Skeletal muscle satellite cell (primary cell): ENCODE data around the gene WAC.

ENCODE experiments used
- H3K27me3 ChIP-seq: 2 replicates; pipeline ENCODE4 v1.7.0; 2013; ENCODE audit warnings: low read length; ENCODE audit not compliant: control insufficient read depth, insufficient read depth
- H3K36me3 ChIP-seq: 2 replicates; pipeline ENCODE4 v1.7.0; 2013; ENCODE audit warnings: mild to moderate bottlenecking, control low read depth, low read length; ENCODE audit not compliant: insufficient read depth
- H3K4me1 ChIP-seq: 2 replicates; pipeline ENCODE4 v1.7.0; 2013; ENCODE audit warnings: low read length; ENCODE audit not compliant: control insufficient read depth, insufficient read depth
- H3K4me2 ChIP-seq: 2 replicates; pipeline ENCODE4 v1.7.0; 2013; ENCODE audit warnings: mild to moderate bottlenecking, low read length
- H3K4me3 ChIP-seq: 2 replicates; pipeline ENCODE4 v1.7.0; 2013; ENCODE audit warnings: low read length
- H3K9ac ChIP-seq: 2 replicates; pipeline ENCODE4 v1.7.0; 2013; ENCODE audit warnings: mild to moderate bottlenecking, low read depth, low read length, moderate library complexity
- H3K9me3 ChIP-seq: replicated peaks from 2 replicates; pipeline ENCODE4 v1.7.0; 2013; ENCODE audit warnings: mild to moderate bottlenecking, control low read depth, low read length

Gene WAC

DNA sequence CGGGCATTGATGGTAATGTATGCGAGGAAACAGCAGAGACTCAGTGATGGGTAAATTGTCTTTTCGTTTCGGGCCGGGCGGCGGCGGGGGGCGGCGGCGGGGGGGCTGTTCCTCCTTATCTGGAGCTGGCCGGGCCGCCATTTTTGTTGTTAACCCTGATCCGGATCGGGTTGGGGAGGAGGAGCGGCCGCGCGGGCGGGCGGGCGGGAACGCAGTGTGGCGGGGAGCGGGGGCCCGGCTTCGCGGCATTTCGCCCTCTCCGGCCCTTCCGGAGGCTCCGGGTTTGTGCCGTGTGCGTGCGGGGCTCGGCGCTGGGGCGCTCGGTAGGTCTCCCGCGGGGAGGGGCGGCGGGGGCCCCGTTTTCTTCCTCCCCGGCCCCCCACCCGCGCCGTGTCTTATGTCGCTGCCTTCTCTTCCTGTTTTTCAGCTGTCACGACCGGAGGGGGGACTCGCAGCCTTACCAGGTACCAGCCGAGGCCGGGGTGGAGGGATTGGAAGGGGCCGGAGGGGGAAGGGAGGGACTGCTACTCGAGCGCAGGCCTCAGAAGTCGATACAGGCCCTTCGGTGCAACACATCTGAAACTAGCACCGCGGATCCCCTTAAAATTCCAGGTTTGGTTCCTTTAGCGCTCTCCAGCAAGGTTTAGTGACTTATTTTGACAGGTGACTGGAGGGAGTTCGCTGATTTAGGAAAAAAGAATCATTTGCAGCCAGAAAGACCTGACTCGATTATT is 820 bp downstream of the WAC start:
- peaks cover 40% of the 10 kb centered on the region for H3K36me3 ChIP-seq
- H3K9me3 ChIP-seq: no peaks in the 10 kb centered on the region
- H3K4me2 ChIP-seq: peak overlapping the region; percentile 87
- H3K27me3 ChIP-seq: no peaks in the 10 kb centered on the region
- H3K9ac ChIP-seq: peak overlapping the region; percentile 100
- peak overlapping the region; percentile 98 for H3K4me3 ChIP-seq
- H3K4me1 ChIP-seq: peaks cover 20% of the 10 kb centered on the region

DNA sequence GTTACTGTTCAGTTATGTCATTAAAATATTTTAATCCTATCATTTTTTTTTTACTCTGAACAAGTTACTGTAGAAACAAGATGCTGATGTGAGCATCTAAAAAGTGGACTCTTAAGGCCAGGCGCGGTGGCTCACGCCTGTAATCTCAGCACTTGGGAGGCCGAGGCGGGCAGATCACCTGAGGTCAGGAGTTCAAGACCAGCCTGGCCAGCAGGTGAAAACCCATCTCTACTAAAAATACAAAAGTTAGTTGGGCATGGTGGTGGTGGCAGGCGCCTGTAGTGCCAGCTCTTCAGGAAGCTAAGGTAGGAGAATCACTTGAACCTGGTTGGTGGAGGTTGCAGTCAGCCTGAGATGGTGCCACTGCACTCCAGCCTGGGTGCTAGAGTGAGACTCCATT is 2.9 kb downstream of the WAC start:
- Histone ChIP-seq H3K27me3 (no peaks in the 10 kb centered on the region), H3K4me3 (no peak overlapping the region), H3K4me2 (no peak overlapping the region), H3K4me1 (peaks cover 20% of the 10 kb centered on the region), H3K9ac (peak overlapping the region; percentile 100), H3K36me3 (peaks cover 62% of the 10 kb centered on the region), H3K9me3 (no peaks in the 10 kb centered on the region)

DNA sequence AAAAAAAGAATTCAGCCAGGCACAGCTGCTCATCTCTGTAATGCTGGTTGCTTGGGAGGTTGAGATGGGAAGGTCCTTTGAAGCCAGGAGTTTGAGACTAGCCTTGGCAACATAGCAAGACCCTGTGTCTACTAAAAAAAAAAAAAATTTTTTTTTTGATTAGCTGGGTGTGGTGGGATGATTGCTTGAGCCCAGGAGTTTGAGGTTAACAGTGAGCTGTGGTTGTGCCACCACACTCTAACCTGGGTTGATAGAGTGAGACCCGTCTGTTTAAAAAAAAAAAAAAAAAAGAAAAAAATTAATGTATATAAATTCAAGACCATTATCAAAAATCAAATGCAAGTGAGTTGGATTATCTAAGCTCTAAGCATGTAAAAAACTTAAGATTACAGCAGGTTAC is 5.7 kb downstream of the WAC start:
- Histone ChIP-seq H3K9ac (no peak overlapping the region), H3K4me2 (no peak overlapping the region), H3K4me3 (no peak overlapping the region), H3K36me3 (peaks cover 87% of the 10 kb centered on the region), H3K4me1 (peaks cover 11% of the 10 kb centered on the region), H3K27me3 (no peaks in the 10 kb centered on the region), H3K9me3 (no peaks in the 10 kb centered on the region)

DNA sequence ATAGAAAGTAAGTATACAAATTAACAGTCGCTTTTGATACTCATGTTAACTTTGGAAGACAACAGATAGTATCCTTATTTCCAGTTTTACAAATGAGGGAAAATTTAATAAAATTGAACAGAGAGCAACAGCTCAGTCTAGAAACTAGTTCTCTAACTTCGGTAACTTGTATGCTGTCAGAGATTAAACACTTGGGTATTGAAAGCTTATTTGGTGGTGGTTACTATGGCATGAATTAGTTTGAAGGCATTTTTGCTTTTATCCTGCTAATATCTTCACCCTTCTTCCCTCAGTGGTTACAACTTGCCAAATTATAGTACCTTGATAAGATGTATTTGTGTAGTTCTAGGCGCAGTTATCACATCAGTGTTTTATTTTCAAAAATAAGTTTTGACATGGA is 7.2 kb downstream of the WAC start:
- H3K4me1 ChIP-seq: peaks cover 4% of the 10 kb centered on the region
- H3K4me2 ChIP-seq: no peak overlapping the region
- no peak overlapping the region for H3K4me3 ChIP-seq
- H3K36me3 ChIP-seq: peaks cover 93% of the 10 kb centered on the region
- no peaks in the 10 kb centered on the region for H3K27me3 ChIP-seq
- H3K9me3 ChIP-seq: no peaks in the 10 kb centered on the region
- no peak overlapping the region for H3K9ac ChIP-seq

DNA sequence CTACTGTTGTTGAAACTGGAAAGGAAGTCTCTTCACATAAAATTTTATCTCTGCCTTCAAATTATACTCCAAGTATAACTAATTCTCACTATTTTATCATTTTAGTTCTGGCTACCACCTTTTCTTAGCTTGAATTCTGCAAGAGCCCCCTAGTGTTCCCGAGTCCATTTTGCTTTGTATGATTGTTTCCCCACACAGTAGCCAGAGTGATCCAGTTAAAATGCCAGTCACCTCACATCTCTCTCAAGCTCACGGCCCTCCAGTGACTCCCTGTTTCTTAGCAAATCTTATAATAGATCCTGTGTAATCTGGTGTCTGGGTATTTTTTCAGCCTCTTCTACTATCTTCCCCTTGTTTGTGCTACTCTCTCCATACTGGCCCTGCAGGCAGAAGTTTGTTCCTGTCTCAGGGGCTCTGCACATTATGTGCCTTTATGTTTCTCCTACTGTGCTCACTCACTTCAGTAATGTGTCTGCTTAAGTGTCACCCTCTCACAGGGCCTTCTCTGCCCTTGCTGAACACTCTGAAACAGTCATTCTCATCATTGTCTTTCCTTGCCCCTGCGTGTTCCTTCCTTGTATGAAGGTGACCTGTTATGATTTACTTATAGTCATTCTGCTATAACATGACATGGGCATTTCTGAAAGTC is 8.9 kb downstream of the WAC start:
- Histone ChIP-seq H3K27me3 (no peaks in the 10 kb centered on the region), H3K9ac (no peak overlapping the region), H3K36me3 (peaks cover 84% of the 10 kb centered on the region), H3K4me1 (no peaks in the 10 kb centered on the region), H3K4me3 (no peak overlapping the region), H3K9me3 (no peaks in the 10 kb centered on the region), H3K4me2 (no peak overlapping the region)

DNA sequence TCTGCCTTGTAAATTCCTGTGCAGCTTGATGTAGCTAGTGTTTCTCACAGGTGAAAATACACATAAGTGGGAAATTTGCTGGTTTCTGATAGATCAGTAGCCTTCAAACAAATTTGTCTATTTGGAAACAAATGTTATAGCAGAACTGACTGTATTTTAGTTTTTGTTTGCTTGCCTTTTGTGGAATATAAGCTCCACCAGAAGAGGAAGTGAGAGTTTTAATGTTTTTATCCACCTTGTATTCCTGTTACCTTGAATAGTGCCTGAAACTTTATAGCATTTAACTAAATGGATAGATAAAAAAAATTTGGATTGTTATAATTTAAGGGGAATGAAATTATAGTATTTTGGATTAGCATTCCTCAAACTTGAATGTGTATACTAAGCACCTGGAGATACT is 9.8 kb downstream of the WAC start:
- Histone ChIP-seq H3K9ac (no peak overlapping the region), H3K4me2 (no peak overlapping the region), H3K4me1 (no peaks in the 10 kb centered on the region), H3K27me3 (no peaks in the 10 kb centered on the region), H3K9me3 (no peaks in the 10 kb centered on the region), H3K4me3 (no peak overlapping the region), H3K36me3 (peaks cover 75% of the 10 kb centered on the region)

DNA sequence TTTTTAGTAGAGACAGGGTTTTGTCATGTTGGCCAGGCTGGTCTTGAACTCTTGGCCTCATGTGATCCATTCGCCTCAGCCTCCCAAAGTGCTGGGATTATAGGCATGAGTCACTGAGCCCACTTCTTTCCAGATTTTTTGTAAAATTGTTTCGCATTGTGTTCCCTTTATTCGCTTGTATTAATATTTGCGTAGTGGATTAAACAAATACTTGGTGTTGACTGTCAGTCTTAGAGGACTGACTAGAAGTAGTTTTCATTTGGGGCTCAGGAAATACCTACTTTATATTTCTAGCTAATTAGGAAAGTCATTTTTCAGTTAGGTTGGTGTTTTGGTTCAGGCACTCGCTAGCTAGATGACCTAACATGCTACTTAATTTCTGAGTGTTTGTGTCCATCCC is 11.1 kb downstream of the WAC start:
- no peak overlapping the region for H3K9ac ChIP-seq
- no peaks in the 10 kb centered on the region for H3K27me3 ChIP-seq
- H3K4me3 ChIP-seq: no peak overlapping the region
- H3K9me3 ChIP-seq: no peaks in the 10 kb centered on the region
- no peaks in the 10 kb centered on the region for H3K4me1 ChIP-seq
- no peak overlapping the region for H3K4me2 ChIP-seq
- peaks cover 75% of the 10 kb centered on the region for H3K36me3 ChIP-seq

DNA sequence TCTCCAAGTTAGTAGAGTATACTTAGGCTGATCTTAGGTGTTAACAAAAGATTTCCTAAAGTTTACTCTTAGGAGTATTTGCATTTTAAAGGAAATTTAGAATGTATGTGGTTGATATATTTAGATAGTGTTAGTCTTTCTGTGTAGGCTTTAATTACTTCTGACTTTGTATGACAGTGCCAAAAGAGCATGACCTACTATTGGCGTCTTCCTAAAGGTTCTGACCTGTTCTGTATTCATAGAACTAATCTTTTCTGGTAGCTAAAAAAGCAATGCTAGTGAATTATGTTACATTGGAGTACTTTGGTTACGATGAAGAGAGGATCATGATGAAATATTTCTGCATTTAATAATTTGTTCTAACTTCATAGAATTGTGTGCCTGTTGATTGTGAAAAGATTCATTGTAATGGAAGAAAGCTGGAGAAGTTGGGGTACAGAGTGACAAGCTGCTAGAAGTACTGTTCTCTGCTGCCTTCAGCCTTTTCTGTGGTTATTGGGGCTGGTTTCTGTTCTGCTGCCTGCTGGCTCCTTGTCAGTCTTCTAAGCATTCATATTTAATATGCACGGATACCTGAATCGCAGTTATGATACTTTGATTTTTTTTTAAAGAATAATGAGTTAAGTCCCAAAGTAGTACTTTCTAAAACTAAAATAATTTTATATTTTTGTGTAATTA is 13.2 kb downstream of the WAC start:
- no peaks in the 10 kb centered on the region for H3K4me1 ChIP-seq
- no peaks in the 10 kb centered on the region for H3K9me3 ChIP-seq
- H3K4me3 ChIP-seq: no peak overlapping the region
- no peak overlapping the region for H3K4me2 ChIP-seq
- no peaks in the 10 kb centered on the region for H3K27me3 ChIP-seq
- no peak overlapping the region for H3K9ac ChIP-seq
- peaks cover 72% of the 10 kb centered on the region for H3K36me3 ChIP-seq

DNA sequence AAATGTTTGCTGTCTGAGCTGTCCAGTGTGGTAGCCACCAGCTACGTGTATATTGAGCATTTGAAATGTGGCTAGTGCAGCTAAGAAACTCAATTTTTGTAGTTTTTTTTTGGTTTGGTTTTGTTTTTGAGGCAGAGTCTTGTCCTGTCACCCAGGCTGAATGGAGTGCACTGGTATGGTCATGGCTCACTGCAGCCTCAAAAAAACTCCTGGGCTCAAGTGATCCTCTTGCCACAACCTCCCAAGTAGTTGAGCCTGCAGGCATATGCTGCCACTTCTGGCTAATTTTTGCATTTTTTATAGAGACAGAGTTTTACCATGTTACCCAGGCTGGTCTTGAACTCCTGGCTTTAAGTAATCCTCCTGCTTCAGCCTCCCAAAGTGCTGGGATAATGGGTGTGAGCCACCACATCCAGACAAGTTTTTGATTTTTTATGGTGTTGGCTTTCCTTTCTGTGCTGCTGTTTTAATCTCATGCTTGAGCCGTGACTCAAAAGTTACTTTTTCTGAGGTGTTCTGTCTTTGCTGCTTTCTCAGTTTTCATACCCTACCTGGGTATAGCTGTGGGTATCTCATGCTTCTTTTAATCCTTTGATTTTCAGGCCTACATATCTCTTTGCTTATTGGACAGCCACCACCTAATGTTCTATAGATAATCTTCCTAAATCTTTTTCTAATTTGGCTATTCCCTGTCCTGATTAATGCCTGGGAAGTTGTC is 16.0 kb downstream of the WAC start:
- Histone ChIP-seq H3K4me1 (no peaks in the 10 kb centered on the region), H3K36me3 (peaks cover 57% of the 10 kb centered on the region), H3K4me3 (no peak overlapping the region), H3K9ac (no peak overlapping the region), H3K27me3 (no peaks in the 10 kb centered on the region), H3K4me2 (no peak overlapping the region), H3K9me3 (no peaks in the 10 kb centered on the region)

DNA sequence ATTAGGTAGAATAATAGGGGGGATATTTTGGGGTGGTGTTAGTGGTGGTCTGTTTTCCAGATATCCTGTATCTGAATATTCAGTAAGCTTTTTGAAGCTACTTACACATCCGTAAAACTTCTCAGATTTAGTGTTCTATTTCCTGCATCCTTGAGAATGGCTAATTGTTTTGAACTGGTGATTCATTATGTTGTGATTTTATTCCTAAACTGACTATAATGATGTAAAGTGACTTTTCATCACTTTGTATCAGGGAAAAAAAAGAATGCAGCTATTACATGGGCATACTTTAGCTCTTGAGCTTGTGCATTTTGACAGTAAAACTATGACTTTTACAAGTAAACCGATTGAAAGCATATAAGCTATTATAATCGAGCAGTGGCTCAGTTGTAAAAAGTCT is 18.2 kb downstream of the WAC start:
- peaks cover 61% of the 10 kb centered on the region for H3K36me3 ChIP-seq

DNA sequence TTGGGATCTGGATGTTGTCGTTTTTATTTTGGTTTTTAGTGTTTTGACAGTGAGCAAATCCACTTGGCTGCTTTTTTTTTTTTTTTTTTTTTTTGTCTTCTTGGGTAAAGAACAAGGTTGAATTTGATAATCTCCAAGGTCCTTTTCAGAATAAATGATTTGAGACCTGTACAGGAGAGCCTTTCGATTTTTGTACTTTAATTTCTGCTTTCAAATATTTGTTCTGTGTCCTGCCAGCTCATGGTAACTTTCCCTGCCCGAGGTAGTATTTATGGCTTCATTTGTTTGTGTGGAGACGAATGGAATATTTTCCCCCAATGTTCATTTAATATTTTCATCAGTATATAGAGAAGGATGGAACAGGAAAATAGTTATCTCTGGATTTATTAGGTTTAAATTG is 19.9 kb downstream of the WAC start:
- no peak overlapping the region for H3K4me2 ChIP-seq
- peaks cover 66% of the 10 kb centered on the region for H3K36me3 ChIP-seq
- H3K27me3 ChIP-seq: no peaks in the 10 kb centered on the region
- H3K4me3 ChIP-seq: no peak overlapping the region
- no peaks in the 10 kb centered on the region for H3K9me3 ChIP-seq
- no peaks in the 10 kb centered on the region for H3K4me1 ChIP-seq
- no peak overlapping the region for H3K9ac ChIP-seq

More for the DNA sequence above, 18.2 kb downstream of the WAC start:
- H3K4me1 ChIP-seq: no peaks in the 10 kb centered on the region
- no peak overlapping the region for H3K4me3 ChIP-seq
- H3K9me3 ChIP-seq: no peaks in the 10 kb centered on the region
- no peaks in the 10 kb centered on the region for H3K27me3 ChIP-seq
- H3K4me2 ChIP-seq: no peak overlapping the region
- no peak overlapping the region for H3K9ac ChIP-seq
